NOMO-1 treated with dmso at 0.1 percent for 144 hours (cell line): ENCODE data around the gene PRDX3.
"Not testable (repeated sequence)": the region's sequence is repeated elsewhere in the genome, so short reads cannot be mapped to it uniquely, and the experiment has no call there.

Source experiments
- DNase-seq: peaks from one replicate; lab custom pipeline; 2025; ENCODE audit not compliant: unreplicated experiment; lab: John Stamatoyannopoulos, UW

PRDX3 gene

GRCh38 chr10:119165171-119166117 is 13.2 kb downstream of the PRDX3 start, which contains the start of gene SFXN4:
SFXN4 (minus strand) TSS chr10:119165714; CDS start chr10:119165647, 67 bp downstream.
- peak; percentile 66 for DNase-seq

- DNase-seq = no peak
Measured at GRCh38 chr10:119162452-119163092, 16.0 kb downstream of the PRDX3 start.

- DNase-seq = no peak
Measured at GRCh38 chr10:119161680-119162451, 16.7 kb downstream of the PRDX3 start.

GRCh38 chr10:119159332-119159731 is 19.3 kb downstream of the PRDX3 start:
- no peak for DNase-seq

DNA sequence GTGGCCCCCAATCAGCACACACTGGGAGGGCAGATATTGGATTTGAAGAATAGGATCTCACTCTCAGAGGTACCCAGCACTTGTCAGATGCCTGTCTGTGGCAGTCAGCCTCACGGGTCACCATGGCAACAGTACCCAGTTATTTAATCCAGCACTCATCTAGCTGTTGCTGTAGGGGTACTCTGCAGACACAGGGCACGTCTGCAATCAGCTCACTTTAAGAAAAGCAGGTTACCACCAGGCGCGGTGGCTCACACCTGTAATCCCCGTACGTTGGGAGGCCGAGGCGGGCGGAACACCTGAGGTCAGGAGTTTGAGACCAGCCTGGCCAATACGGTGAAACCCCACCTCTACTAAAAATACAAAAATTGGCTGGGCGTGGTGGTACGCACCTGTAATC is 25.0 kb downstream of the PRDX3 start:
- DNase-seq = no peak

GRCh38 chr10:119153041-119153440 is 25.6 kb downstream of the PRDX3 start:
- DNase-seq = no peak

- not testable (repeated sequence) for DNase-seq
Measured at GRCh38 chr10:119151601-119152000, 27.0 kb downstream of the PRDX3 start.

DNA sequence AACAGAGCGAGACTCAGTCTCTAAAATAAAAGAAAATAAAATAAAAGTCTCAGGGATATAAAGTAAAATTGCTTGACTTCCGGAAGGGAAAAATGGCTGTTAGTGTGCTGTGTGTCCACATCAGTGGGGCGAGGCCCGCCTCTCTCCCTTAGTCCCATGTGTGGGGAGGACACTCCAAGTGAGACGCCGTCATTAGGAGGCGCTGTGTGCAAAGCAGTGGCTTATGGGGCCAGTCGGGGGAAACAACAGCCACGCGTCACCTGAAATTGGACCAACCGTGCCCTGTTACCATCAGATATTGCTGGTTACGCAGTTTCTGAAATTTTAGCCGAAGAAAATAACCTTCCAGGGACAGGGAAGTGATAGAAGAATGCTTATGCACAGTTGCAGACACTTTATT is 28.9 kb downstream of the PRDX3 start:
- DNase-seq = no peak

DNA sequence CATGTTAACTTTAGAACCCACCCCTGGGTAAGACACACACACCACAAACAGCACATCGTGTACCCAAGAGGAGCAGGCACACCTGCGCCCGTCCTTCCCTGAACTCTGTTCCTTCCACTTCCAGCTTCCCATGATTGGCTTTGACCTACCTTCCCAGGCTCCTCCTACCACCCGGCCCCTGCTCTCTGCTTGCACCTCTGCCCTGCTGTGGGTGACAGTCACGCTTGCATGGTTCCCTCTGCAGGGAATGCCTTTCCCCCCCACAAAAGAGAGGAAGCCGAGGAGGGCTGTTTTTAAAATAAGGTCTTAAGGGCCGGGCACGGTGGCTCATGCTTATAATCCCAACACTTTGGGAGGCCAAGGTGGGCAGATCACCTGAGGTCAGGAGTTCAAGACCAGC is 29.5 kb downstream of the PRDX3 start:
- no peak for DNase-seq

GRCh38 chr10:119143657-119144056 is 35.0 kb downstream of the PRDX3 start:
- DNase-seq = no peak

- no peak for DNase-seq
Measured at GRCh38 chr10:119140603-119141245, 37.9 kb downstream of the PRDX3 start.

DNA sequence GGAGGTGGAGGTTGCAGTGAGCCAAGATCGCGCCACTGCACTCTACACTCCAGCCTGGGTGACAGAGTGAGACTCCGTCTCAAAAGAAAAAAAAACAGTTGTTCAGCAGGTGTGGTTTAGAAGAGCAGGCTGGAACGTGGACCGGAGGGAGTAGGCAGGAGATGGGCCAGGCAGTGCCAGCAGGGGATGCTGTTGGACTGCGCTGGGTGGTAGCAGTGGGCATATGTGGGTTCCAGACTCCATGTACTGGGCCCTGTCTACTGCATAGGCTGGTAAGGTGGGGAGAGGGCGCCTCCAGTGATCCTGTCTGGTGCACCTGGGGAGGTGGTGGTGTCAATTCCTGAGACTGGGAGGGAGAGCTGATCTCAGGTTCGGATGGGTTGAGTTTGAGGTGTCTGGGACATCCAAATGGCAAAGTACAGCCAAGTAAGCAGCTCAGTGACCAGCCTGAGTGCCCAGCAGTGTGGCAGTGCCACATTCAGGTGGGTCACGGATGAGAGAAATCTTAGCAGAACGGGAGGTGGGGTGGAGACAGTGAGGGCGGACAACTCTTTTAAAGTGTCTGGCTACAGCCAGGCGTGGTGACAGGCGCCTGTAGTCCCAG is 39.0 kb downstream of the PRDX3 start:
- peak; percentile 28 for DNase-seq

DNA sequence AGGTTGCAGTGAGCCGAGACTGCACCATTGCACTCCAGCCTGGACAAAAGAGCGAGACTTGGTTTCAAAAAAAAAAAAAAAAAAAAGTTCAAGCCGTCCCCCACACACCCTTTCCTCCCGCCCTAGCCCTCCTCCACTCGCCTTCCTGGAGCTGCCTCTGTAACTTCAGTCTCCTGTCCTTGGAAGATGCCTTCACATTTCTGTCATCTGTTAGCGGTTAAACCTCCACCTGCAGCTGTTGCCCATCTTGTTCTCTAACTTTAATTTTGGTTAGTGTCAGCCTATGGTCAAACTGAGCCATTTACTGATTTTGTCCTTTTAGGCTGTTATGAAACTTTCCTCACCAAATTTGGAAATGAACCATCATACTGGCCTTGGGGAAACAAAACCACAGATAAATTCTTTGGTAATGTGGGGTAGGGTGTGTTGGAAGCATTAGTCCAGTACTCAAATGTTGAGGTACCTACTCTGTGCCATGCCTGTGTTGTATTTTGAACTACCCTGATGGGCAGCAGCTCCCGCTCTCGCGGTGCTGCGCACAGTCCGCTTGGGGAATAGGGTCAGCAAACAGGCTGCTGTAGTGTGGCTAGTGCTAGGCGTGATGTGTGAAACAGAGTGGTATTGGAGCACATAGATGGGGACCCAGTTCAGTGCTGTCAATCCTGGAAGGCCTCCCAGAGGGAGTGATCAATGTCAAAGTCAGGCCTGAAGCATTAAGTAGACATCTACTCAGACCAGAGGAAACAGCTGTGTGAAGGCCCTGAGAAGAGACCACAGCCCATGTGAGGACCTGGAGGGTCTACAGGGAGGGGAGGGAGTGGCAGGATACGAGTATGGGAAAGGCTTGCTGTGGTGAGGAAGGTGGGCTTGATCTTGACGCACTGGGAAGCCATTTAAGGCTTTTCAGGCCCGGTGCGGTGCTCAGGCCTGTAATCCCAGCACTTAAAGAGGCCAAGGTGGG is 40.0 kb downstream of the PRDX3 start:
- DNase-seq = peak; percentile 15

DNA sequence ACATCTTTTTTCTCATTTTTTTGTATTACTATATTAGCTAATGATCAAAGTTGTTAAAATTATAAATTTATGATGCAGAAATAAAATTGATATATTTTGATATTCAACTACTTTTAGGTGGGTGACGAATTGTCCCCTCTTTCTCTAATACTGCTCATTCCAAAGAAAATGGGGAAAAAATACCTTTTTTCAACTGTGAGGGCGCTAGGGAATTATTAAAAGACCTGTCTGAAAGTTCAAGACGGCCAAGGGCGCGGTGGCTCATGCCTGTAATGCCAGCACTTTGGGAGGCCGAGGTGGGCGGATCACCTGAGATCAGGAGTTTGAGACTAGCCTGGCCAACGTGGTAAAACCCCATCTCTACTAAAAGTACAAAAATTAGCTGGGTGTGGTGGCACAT is 40.7 kb downstream of the PRDX3 start:
- not testable (repeated sequence) for DNase-seq

DNA sequence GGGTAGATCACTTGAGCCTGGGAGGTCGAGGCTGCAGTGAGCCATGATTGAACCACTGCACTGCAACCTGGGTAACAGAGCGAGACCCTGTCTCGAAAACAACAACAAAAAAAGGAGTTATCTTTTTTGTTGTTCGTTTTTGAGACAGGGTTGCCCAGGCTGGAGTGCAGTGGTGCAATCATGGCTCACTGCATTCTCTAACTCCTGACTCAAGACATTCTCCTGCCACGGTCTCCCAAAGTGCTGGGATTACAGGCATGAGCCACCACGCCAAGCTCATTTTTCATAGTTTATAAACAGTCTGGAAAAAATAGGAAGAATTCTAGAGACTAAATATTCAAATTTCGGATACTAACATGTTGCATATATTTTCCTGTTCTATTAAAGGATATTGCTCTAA is 42.5 kb downstream of the PRDX3 start:
- DNase-seq = no peak

DNA sequence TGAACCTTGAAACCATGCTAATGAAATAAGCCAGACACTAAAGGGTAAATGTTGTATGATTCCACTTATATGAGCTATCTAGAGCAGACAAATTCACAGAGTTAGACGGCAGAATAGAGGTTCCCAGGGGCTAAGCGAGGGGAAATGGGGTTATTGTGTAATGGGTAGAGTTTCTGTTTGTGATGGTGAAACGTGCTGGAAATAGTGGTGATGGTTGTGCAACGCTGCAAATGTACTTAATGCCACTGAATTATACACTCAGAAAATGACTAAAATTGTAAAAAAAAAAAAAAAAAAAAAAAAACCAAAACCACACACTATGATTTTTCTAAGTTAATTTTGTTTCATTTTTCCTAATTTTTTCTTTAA is 43.1 kb downstream of the PRDX3 start:
- peak; percentile 88 for DNase-seq

- no peak for DNase-seq
Measured at GRCh38 chr10:119133949-119134348, 44.7 kb downstream of the PRDX3 start.

- no peak for DNase-seq
Measured at GRCh38 chr10:119132521-119133345, 45.9 kb downstream of the PRDX3 start.
